GM12878 (cell line): ENCODE measurements around the gene PPM1K. TPM values are rescaled to one million over a fixed set of nuclear protein-coding genes. Genes with fewer than 3 reads are reported as not detected.

Experiments used
- ATF2 ChIP-seq: IDR thresholded peaks from 2 replicates; pipeline ENCODE4 v1.6.1; 2012; ENCODE audit warnings: low read length, inconsistent platforms
- BCL11A ChIP-seq: IDR thresholded peaks from 2 replicates; pipeline ENCODE4 v1.6.1; 2011; ENCODE audit warnings: low read depth, low read length
- CEBPB ChIP-seq, 2 experiments: fragments of 150-350 bp in 1 of 2; IDR thresholded peaks; 2 replicates each; pipeline ENCODE4 v1.6.1; 2012 to 2014; ENCODE audit warnings: low read depth in 2 of 2, low read length in 2 of 2, borderline replicate concordance in 1 of 2, inconsistent platforms in 1 of 2
- CEBPZ ChIP-seq: fragments of 150-350 bp; IDR thresholded peaks from 2 replicates; pipeline ENCODE4 v1.6.1; 2016; ENCODE audit warnings: low read depth, low read length
- CHD2 ChIP-seq: IDR thresholded peaks from 2 replicates; pipeline ENCODE4 v1.6.1; 2011; ENCODE audit warnings: low read depth, low read length, improper control_type of control experiment, borderline replicate concordance
- EZH2 ChIP-seq: IDR thresholded peaks from 2 replicates; pipeline ENCODE4 v1.6.1; 2012; ENCODE audit warnings: low read depth, mild to moderate bottlenecking, control low read depth, inconsistent platforms, low read length, borderline replicate concordance; ENCODE audit not compliant: control insufficient read depth
- FOS ChIP-seq: IDR thresholded peaks from 3 replicates; pipeline ENCODE4 v1.6.1; 2011; ENCODE audit warnings: borderline replicate concordance; ENCODE audit not compliant: insufficient read length; ENCODE audit errors: extremely low read depth
- HDAC2 ChIP-seq: fragments of 200-600 bp; sonication (generic); IDR thresholded peaks from 2 replicates; pipeline ENCODE4 v1.6.1; 2017
- HSF1 ChIP-seq: fragments of 150-350 bp; IDR thresholded peaks from 2 replicates; pipeline ENCODE4 v1.6.1; 2014; ENCODE audit warnings: mild to moderate bottlenecking, low read depth, low read length
- MEF2B ChIP-seq: fragments of 450-650 bp; IDR thresholded peaks from 2 replicates; pipeline ENCODE4 v1.6.1; 2018; ENCODE audit warnings: mild to moderate bottlenecking, moderate library complexity; ENCODE audit not compliant: partially characterized antibody, poor library complexity, severe bottlenecking
- MYC ChIP-seq: IDR thresholded peaks from 2 replicates; pipeline ENCODE4 v1.6.1; 2011; ENCODE audit warnings: mild to moderate bottlenecking, low read length, moderate library complexity, inconsistent platforms; ENCODE audit not compliant: insufficient read depth, insufficient replicate concordance, insufficient read length, severe bottlenecking
- NFXL1 ChIP-seq: fragments of 450-650 bp; IDR thresholded peaks from 2 replicates; pipeline ENCODE4 v1.6.1; 2017; ENCODE audit warnings: antibody characterized with exemption, mild to moderate bottlenecking, borderline replicate concordance
- NFYA ChIP-seq: IDR thresholded peaks from 2 replicates; pipeline ENCODE4 v1.6.1; 2011; ENCODE audit warnings: low read depth, mild to moderate bottlenecking, low read length, improper control_type of control experiment, borderline replicate concordance
- NR2F1 ChIP-seq: fragments of 450-650 bp; conservative IDR thresholded peaks from 2 replicates; pipeline ENCODE4 v1.6.1; 2017; ENCODE audit warnings: mild to moderate bottlenecking
- TARDBP ChIP-seq: IDR thresholded peaks from 2 replicates; pipeline ENCODE4 v1.6.1; 2016; ENCODE audit warnings: borderline replicate concordance
- USF2 ChIP-seq: IDR thresholded peaks from 2 replicates; pipeline ENCODE4 v1.6.1; 2011; ENCODE audit warnings: low read depth, low read length, improper control_type of control experiment, borderline replicate concordance
- YY1 ChIP-seq: IDR thresholded peaks from 2 replicates; pipeline ENCODE4 v1.6.1; 2011; ENCODE audit warnings: low read depth, mild to moderate bottlenecking, low read length
- ZBTB4 ChIP-seq: fragments of 450-650 bp; formaldehyde crosslinking; IDR thresholded peaks from 2 replicates; pipeline ENCODE4 v1.4.0; 2022; ENCODE audit warnings: mild to moderate bottlenecking, moderate library complexity
- polyA plus RNA-seq, 11 experiments: library from polyadenylated mRNA; depleted of rRNA in 4 of 11; unstranded in 6 of 11; stranded (reverse) in 5 of 11; fragments of >200 nt; fragmentation: Nextera tagmentation in 4 of 11; fragmentation: Illumina TruSeq in 1 of 11; extraction: Ambion mirVana in 4 of 11; extraction: Trizol in 1 of 11; gene quantifications; 1 replicate in 1 of 11; 2 replicates in 10 of 11; pipeline versions ENCODE4 v1.2.1 to v1.2.3, GENCODE V29; 2011 to 2016; ENCODE audit warnings: inconsistent platforms in 2 of 11, missing spikeins in 2 of 11, low read depth in 1 of 11
- total RNA-seq, 4 experiments: library from RNA; depleted of rRNA in 3 of 4; stranded (reverse); fragments of >200 nt in 3 of 4; fragmentation: Illumina TruSeq in 1 of 4; extraction: Trizol in 1 of 4; gene quantifications; 2 replicates each; pipeline versions ENCODE4 v1.2.1 to v1.2.3, GENCODE V29; 2013 to 2021

Gene PPM1K
- total and polyA plus RNA-seq, 10 of the 15 experiments (the other 5 are each of a cell fraction or from before 2014, with no cell fraction given), result 25.0 to 79.1 (median 36.9) TPM

GRCh38 chr4:88284439-88285234, at the start of gene PPM1K (continued):
- TF ChIP-seq NFXL1 (no peak), CEBPB (IDR thresholded peaks at IDR 0.05; ENCODE audit: borderline replicate concordance in 1 of 2, low read depth in 2 of 2, low read length in 2 of 2) (no peak), CHD2 (peak; percentile 89; the same call in 1 of the 2 replicates), NFYA (peak; percentile 60), USF2 (no peak), YY1 (peak; percentile 7; the same call in 1 of the 2 replicates), BCL11A (no peak), FOS (peak; percentile 53), EZH2 (no peak), HSF1 (no peak), HDAC2 (no peak), MYC (no peak), MEF2B (no peak), TARDBP (peak; percentile 53; the same call in 1 of the 2 replicates), NR2F1 (peak; percentile 56; the same call in 1 of the 2 replicates), ZBTB4 (CRISPR knock-in tag) (no peak), CEBPZ (peak; percentile 63), ATF2 (peak; percentile 67)
